HG03558 (cell line): Measurements from ENCODE around the gene CARD11.

Experiments
- ATAC-seq: cut with Tn5 transposase; IDR thresholded peaks from one replicate; pipeline ENCODE4 v1.9.1; 2021; ENCODE audit warnings: moderate number of reproducible peaks; ENCODE audit not compliant: unreplicated experiment; ENCODE audit errors: extremely low read depth

The CARD11 gene

GRCh38 chr7:3043544-3044371 lies at the start of gene CARD11:
Gene CARD11 (minus strand): TSS chr7:3043867. CDS start chr7:2958506, 85,361 bp downstream.
- no peak for ATAC-seq

- ATAC-seq = peak; percentile 76
These were observed 48.8 kb upstream of the CARD11 start for GRCh38 chr7:3092468-3092867.

GRCh38 chr7:3091631-3092030 lies 48.0 kb upstream of the CARD11 start:
- no peak for ATAC-seq

- ATAC-seq = no peak
These were observed 45.8 kb upstream of the CARD11 start for GRCh38 chr7:3089493-3089892.

GRCh38 chr7:3087243-3087755 lies 43.6 kb upstream of the CARD11 start:
- no peak for ATAC-seq

- ATAC-seq = no peak
These were observed 39.7 kb upstream of the CARD11 start for GRCh38 chr7:3083350-3083749.

- no peak for ATAC-seq
These were observed 39.2 kb upstream of the CARD11 start for GRCh38 chr7:3082831-3083230.

GRCh38 chr7:3082386-3082785 lies 38.7 kb upstream of the CARD11 start:
- ATAC-seq = no peak

GRCh38 chr7:3080106-3080505 lies 36.4 kb upstream of the CARD11 start:
- ATAC-seq = no peak

- ATAC-seq = no peak
These were observed 34.8 kb upstream of the CARD11 start for GRCh38 chr7:3078514-3078913.

- no peak for ATAC-seq
These were observed 33.0 kb upstream of the CARD11 start for GRCh38 chr7:3076700-3077099.

- ATAC-seq = no peak
These were observed 32.5 kb upstream of the CARD11 start for GRCh38 chr7:3076163-3076562.

GRCh38 chr7:3075441-3075840 lies 31.8 kb upstream of the CARD11 start:
- no peak for ATAC-seq

GRCh38 chr7:3074459-3074821 lies 30.8 kb upstream of the CARD11 start:
- no peak for ATAC-seq

- no peak for ATAC-seq
These were observed 30.2 kb upstream of the CARD11 start for GRCh38 chr7:3073763-3074458.

- ATAC-seq = no peak
These were observed 27.2 kb upstream of the CARD11 start for GRCh38 chr7:3070908-3071307.

- ATAC-seq = no peak
These were observed 26.2 kb upstream of the CARD11 start for GRCh38 chr7:3069771-3070449.

GRCh38 chr7:3068530-3068929 lies 24.9 kb upstream of the CARD11 start:
- ATAC-seq = no peak

- ATAC-seq = no peak
These were observed 24.1 kb upstream of the CARD11 start for GRCh38 chr7:3067606-3068380.

GRCh38 chr7:3067193-3067592 lies 23.5 kb upstream of the CARD11 start:
- ATAC-seq = no peak
